ENCODE results near the gene FSCN2. TPM values are rescaled to one million over a fixed set of nuclear protein-coding genes. Genes with fewer than 3 reads are reported as not detected.
A peak's percentile ranks its signal among the peaks of the same experiment; 100 is the strongest.

FSCN2 gene
- total RNA-seq, 1 experiment from 2014 or later, result 1.2 TPM

DNA sequence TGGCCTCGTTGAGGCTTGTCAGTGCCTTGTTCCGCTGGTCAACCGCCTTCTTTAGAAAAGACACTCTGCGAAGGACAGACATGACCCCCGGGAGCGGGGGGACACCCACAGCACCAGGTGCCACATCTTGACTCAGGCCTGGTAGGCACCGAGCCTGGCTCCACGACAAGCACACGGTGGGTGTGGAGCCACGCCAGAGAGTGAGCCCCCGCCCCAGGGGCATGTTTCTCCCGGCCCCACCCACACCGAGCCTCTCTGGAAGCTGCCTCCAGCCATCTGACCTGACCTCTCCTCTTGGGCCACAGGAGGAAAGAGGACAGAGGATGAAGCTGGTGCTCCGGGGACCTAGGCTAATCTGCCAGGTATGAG is 19.4 kb downstream of the FSCN2 start:
- no peak for ATAC-seq
- peaks cover 53% of the 10 kb centered on the region for H3K4me1 ChIP-seq (ENCODE audit: control insufficient read depth, insufficient read depth, low read length)
- no TSS peak for BruUV-seq (replicated peaks)
- H3K27ac ChIP-seq (ENCODE audit: low read length), result peak overlapping the region; percentile 78
- H3K4me3 ChIP-seq (ENCODE audit: low read depth in 2 of 2, low read length in 2 of 2), result peak overlapping the region; percentile 15 to 91
- in situ Hi-C loops (cut with HindIII; ENCODE audit: low pct_unique_long_range_greater_than_20kb, low sequenced_read_pairs) (no loop called here), intact Hi-C loops (cut with micrococcal nuclease; ENCODE audit: unreplicated experiment) (no loop called here)
- no peak for DNase-seq (ENCODE audit: low read depth, low spot score)
- no peaks in the 10 kb centered on the region for H3K9me3 ChIP-seq (ENCODE audit: control insufficient read depth, insufficient read depth, low read depth, low read length)
- POLR2A ChIA-PET, result no interaction called here
- TF ChIP-seq SIN3A (IDR thresholded peaks at IDR 0.05; ENCODE audit: borderline replicate concordance, insufficient read depth, low read depth, low read length), result no peak
- no peak for TF ChIP-seq REST (IDR thresholded peaks at IDR 0.05; ENCODE audit: insufficient read depth in 1 of 2, low read depth in 2 of 2, low read length in 1 of 2)
- TF ChIP-seq POLR2AphosphoS5 (IDR thresholded peaks at IDR 0.05; ENCODE audit: low read depth, low read length), result 0 out of 2 replicates have a peak, but pooled peaks have one; percentile 25
- CTCF ChIA-PET, result interaction anchor here (0.6 kb wide), 1 partner anchor 425 kb away, joined by 3 read pairs; no protein-coding TSS in a partner anchor
- H3K27me3 ChIP-seq (ENCODE audit: control insufficient read depth, insufficient read depth, low read length), result no peaks in the 10 kb centered on the region
- H3K36me3 ChIP-seq (ENCODE audit: control insufficient read depth, insufficient read depth, low read length), result peaks cover 14% of the 10 kb centered on the region

DNA sequence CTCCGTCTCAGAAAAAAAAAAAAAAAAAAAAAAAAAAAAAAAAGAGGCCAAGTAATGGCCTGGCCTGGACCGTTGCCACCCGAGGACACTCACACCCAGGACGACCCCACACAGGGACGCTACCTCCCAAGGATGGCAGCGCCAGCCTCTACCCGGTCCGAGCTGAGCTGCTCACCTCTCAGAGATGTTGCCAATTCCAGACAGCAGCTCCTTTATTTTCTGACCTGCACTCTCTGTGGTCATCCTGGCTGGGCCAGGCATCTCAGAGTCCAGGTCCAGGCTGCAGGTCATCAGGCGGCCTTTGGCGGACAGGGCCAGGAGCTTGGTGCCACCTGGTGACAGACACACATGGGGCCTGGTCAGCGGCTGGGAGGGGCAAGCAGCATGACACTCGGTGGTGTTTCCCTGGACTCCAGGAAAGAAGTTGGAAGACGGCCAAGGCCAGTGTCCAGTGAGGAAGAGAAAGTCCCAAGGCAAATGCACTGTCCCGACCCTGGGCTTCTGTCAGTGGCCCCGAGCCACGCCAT is 20.9 kb downstream of the FSCN2 start:
- intact Hi-C loops (cut with micrococcal nuclease; ENCODE audit: unreplicated experiment) (no loop called here), in situ Hi-C loops (cut with HindIII; ENCODE audit: low pct_unique_long_range_greater_than_20kb, low sequenced_read_pairs) (no loop called here)
- DNase-seq (ENCODE audit: low read depth, low spot score), result no peak
- Histone ChIP-seq H3K36me3 (ENCODE audit: control insufficient read depth, insufficient read depth, low read length) (peaks cover 14% of the 10 kb centered on the region), H3K27me3 (ENCODE audit: control insufficient read depth, insufficient read depth, low read length) (no peaks in the 10 kb centered on the region), H3K4me1 (ENCODE audit: control insufficient read depth, insufficient read depth, low read length) (peaks cover 52% of the 10 kb centered on the region), H3K27ac (ENCODE audit: low read length) (peak overlapping the region; percentile 100), H3K9me3 (ENCODE audit: control insufficient read depth, insufficient read depth, low read depth, low read length) (no peaks in the 10 kb centered on the region), H3K4me3 (ENCODE audit: low read depth in 2 of 2, low read length in 2 of 2) (peak overlapping the region; percentile 84 to 91)
- POLR2A ChIA-PET, result interaction anchor here (0.5 to 0.7 kb wide), 3 partner anchors 8 to 28 kb away, joined by 3 to 8 read pairs (median 4); no protein-coding TSS in a partner anchor
- TF ChIP-seq REST (IDR thresholded peaks at IDR 0.05; ENCODE audit: insufficient read depth in 1 of 2, low read depth in 2 of 2, low read length in 1 of 2), result no peak
- TF ChIP-seq TCF7L2 (IDR thresholded peaks at IDR 0.05; ENCODE audit: low read depth, low read length), result no peak
- peak; percentile 80; the same call in 1 of the 2 replicates for TF ChIP-seq SIN3A (IDR thresholded peaks at IDR 0.05; ENCODE audit: borderline replicate concordance, insufficient read depth, low read depth, low read length)
- no peak for TF ChIP-seq CTCF (IDR thresholded peaks at IDR 0.05)
- 0 out of 2 replicates have a peak, but pooled peaks have one; percentile 11 for TF ChIP-seq POLR2AphosphoS5 (IDR thresholded peaks at IDR 0.05; ENCODE audit: low read depth, low read length)
- no peak for ATAC-seq
- no TSS peak for BruUV-seq (replicated peaks)
- CTCF ChIA-PET, result no interaction called here

Measured in Panc1 (cell line).